Activated naive CD4-positive, alpha-beta T cell treated with Interleukin-2 at 50 U/mL for 16 hours (primary cell): ENCODE data around the gene OR51B4.

Source experiments
- DNase-seq: peaks from one replicate; pipeline ENCODE4 v3.0.0-alpha.2; 2020

OR51B4 gene

DNA sequence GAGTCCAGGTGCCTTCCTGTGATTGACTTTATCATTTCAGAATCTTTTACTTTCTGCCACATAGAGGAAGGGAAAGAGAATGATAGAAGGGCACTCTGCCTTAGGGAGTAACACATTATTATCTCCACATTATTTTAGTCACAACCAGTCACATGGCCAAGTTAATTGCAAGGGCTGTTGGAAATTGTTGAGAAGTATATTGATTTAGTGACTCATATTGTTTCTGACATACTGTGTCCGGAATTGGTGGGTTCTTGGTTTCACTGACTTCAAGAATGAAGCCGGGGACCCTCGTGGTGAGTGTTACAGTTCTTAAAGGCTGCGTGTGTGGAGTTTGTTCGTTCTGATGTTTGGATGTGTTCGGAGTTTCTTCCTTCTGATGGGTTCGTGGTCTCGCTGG is 8.7 kb downstream of the OR51B4 start:
- DNase-seq = no peak

DNA sequence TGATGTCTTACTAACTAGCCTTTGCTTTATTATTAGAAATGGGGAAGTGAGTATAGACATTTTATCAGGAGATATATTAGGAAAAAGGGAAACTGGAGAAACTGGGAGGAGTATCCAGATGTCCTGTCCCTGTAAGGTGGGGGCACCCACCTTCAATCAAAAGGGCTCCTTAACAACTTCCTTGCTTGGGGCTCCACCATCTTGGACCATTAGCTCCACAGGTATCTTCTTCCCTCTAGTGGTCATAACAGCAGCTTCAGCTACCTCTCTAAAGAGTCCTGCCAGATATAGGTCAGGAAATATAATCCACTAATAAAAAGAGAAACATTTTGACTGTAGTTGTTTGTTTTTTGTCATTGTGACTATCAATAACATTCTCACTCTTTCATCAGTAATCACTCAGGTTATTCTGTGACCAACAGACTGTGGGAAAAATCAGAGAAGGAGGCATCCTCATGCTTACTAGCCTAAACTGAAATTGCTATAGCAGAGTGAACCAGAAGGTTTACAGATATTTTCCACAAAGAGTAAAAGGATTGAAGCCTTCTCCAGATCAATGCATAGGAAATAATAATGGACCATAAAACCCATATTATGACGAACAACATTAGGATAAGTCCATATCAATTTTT is 10.4 kb downstream of the OR51B4 start:
- no peak for DNase-seq

DNA sequence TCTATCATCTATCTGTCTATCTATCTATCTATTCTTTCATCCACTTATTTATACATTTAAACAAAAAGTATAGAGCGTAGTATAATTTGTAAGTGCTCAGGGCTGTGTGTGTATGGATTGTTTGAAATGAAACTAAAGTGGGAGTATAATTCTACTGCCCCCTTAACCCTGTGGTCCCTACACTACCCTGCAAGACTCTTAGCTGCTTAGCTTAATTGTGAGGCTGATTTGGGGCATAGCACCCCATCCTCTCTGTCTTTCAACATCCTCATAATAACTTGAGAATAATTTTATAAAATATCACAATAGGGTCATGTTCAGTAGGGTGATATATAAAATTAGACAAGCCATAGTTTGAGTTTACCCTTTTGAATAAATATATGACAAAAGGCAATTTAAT is 11.6 kb downstream of the OR51B4 start:
- DNase-seq = no peak

- no peak for DNase-seq
Observed at GRCh38 chr11:5289696-5290095, 12.1 kb downstream of the OR51B4 start.

- DNase-seq = no peak
Observed at GRCh38 chr11:5288906-5289550, 12.7 kb downstream of the OR51B4 start.

GRCh38 chr11:5288108-5288905 is 13.4 kb downstream of the OR51B4 start:
- DNase-seq = no peak

- no peak for DNase-seq
Observed at GRCh38 chr11:5286901-5287300, 14.8 kb downstream of the OR51B4 start.

DNA sequence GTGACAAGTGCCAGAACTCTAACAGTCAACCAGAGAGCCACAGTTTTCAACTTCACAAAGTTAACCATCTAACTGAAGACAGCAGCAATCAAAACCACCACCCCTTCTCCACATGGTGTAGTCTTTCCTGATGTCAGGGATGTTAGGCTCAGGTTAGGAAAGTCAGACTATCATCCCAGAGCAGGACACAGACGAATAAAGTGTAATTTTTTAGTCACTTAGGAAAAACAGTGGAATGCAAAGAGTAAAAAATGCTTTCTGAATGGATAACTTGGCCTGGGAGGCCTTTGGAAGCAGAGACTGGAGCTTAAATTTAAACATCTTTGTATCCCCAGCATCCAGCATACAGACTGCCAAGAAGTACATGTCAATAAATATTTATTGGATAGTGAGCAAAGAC is 15.4 kb downstream of the OR51B4 start:
- DNase-seq = no peak

- DNase-seq = no peak
Observed at GRCh38 chr11:5285703-5286340, 15.9 kb downstream of the OR51B4 start.

DNA sequence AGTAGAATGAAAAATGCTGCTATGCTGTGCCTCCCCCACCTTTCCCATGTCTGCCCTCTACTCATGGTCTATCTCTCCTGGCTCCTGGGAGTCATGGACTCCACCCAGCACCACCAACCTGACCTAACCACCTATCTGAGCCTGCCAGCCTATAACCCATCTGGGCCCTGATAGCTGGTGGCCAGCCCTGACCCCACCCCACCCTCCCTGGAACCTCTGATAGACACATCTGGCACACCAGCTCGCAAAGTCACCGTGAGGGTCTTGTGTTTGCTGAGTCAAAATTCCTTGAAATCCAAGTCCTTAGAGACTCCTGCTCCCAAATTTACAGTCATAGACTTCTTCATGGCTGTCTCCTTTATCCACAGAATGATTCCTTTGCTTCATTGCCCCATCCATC is 17.1 kb downstream of the OR51B4 start:
- no peak for DNase-seq

DNA sequence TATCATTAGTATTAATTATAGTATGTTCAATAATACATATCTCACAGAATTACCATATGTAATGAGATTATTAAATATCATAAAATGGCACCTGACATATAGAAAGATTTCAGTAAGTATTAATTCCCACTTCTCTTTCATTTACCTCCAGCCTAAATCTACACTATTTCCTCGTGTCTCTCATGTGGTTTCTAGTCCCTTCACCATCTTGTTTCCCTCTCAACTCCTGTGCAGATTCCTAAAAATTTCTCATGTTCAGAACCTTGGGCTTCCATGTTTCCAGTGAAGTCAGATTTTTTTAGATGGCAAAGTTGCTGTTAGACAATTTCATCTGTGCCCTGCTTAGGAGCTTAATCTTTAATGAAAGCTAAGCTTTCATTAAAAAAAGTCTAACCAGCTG is 17.9 kb downstream of the OR51B4 start:
- no peak for DNase-seq

GRCh38 chr11:5283086-5283485 is 18.7 kb downstream of the OR51B4 start:
- no peak for DNase-seq

GRCh38 chr11:5282628-5283027 is 19.1 kb downstream of the OR51B4 start:
- no peak for DNase-seq

- no peak for DNase-seq
Observed at GRCh38 chr11:5281596-5281995, 20.1 kb downstream of the OR51B4 start.

- no peak for DNase-seq
Observed at GRCh38 chr11:5280582-5281102, 21.1 kb downstream of the OR51B4 start.

- no peak for DNase-seq
Observed at GRCh38 chr11:5279471-5280090, 22.2 kb downstream of the OR51B4 start.

GRCh38 chr11:5277807-5278382 is 23.9 kb downstream of the OR51B4 start:
- DNase-seq = no peak

DNA sequence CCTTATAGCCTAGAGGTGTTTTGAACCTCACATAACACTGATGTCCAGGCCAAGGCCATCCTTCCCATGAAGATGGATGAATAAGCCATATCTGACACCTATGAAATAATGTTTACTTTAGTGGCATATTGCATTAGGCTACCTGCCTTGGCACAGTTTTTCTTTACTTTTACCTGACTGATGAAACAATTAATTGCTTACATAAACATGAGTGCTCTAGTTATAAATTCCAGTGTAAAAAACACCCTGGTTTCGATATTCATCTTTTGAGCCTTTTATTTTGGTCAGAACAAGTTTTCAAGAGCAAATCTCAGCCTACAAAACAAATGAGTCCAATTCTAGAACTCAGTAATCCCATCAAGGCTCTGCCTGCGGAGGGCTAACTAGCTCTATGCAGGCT is 25.0 kb downstream of the OR51B4 start:
- DNase-seq = no peak

DNA sequence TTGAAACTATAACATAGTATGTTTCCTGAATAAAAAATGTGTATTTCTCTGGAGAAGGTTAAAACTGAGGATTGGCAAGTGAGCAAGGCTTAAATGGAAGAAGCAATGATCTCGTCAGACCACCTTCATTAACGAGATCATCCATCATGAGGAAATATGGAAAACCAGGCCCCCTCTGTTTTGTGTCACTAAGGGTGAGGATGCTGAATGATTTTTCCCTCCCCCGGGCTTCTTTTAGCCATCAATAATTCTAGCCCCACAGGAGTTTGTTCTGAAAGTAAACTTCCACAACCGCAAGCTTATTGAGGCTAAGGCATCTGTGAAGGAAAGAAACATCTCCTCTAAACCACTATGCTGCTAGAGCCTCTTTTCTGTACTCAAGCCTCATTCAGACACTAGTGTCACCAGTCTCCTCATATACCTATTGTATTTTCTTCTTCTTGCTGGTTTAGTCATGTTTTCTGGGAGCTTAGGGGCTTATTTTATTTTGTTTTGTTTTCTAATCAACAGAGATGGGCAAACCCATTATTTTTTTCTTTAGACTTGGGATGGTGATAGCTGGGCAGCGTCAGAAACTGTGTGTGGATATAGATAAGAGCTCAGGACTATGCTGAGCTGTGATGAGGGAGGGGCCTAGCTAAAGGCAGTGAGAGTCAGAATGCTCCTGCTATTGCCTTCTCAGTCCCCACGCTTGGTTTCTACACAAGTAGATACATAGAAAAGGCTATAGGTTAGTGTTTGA is 26.2 kb downstream of the OR51B4 start:
- no peak for DNase-seq

GRCh38 chr11:5274395-5274794 is 27.4 kb downstream of the OR51B4 start:
- DNase-seq = no peak

DNA sequence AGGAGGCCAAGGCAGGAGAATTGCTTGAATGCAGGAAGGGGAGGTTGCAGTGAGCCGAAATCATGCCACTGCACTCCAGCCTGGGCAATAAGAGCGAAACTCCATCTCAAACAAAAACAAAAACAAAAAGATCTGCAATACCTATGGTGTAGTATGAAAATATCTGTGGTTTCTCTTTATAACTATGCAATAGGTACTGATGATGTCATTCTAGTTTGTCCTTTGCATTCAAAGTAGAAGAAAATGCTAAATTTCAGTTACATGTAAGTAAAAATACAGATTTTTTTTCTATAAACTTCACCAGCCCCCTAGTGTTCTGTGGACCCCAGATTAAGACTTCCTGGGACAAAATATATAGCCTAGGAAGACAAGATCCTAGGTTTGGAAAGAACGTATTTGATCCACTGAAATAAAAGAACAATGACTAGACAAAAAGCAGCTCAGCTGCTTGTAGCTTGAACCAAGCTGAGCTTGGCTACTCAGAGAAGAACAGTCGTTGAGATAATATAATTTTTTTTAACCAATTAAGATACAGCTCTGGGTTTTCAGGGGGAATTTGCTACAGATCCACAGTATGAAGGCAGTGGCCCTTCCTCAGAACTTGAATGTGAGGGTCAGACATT is 29.2 kb downstream of the OR51B4 start:
- no peak for DNase-seq
